HG03103 (cell line): ENCODE results near the gene FGF14.
"Not testable (repeated sequence)": the region's sequence is repeated elsewhere in the genome, so short reads cannot be mapped to it uniquely, and the experiment has no call there.

ENCODE experiments used
- ATAC-seq: cut with Tn5 transposase; IDR thresholded peaks from one replicate; pipeline ENCODE4 v1.9.1; 2021; ENCODE audit warnings: low read depth; ENCODE audit not compliant: unreplicated experiment

Gene FGF14

GRCh38 chr13:102068323-102068722, 333.5 kb downstream of the FGF14 start:
- not testable (repeated sequence) for ATAC-seq

- no peak for ATAC-seq
Measured at GRCh38 chr13:102055090-102055779, 346.6 kb downstream of the FGF14 start.

- ATAC-seq: no peak
Measured at GRCh38 chr13:102049853-102050252, 352.0 kb downstream of the FGF14 start.

DNA sequence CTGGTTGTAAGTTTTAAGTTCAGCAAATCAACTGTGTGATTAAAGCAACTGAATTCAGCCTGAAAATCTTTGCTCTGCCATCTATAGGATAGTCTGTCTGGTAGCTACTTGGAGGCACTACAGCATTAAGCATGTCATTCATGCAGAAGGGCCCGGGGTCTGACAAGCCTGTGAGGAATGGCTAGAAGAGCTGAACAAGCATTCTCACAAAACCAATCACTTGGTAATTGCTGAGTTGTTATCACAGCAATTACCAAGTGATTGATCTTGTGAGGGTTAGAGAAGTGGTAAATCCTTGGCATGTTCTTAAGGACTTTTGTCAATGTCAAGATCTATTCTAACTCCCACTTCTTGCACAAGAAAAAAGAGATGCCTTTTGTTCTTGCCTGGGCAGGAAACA, 356.1 kb downstream of the FGF14 start:
- ATAC-seq: no peak

- no peak for ATAC-seq
Measured at GRCh38 chr13:102042746-102043145, 359.1 kb downstream of the FGF14 start.

DNA sequence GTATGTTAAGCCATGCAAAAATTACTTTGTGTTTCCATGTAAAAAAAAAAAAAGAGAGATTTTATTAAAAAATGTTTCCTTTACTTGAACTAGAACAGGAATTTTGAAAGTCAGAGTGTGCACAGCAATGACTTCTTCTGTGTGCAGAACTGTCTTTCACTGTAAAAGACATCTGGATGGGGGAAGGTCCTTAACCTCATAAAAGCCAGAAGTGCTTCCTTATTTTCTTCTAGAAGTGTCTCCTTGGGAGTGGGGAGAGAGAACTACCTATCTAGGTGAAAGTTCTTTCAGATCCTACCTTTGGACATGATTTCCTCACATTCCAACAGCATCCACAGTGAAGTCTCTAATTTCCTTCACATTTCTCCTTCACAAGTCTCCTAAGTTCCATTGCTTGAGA, 360.3 kb downstream of the FGF14 start:
- ATAC-seq: no peak

- no peak for ATAC-seq
Measured at GRCh38 chr13:102040812-102041211, 361.0 kb downstream of the FGF14 start.

GRCh38 chr13:102039264-102039663, 362.6 kb downstream of the FGF14 start:
- no peak for ATAC-seq

DNA sequence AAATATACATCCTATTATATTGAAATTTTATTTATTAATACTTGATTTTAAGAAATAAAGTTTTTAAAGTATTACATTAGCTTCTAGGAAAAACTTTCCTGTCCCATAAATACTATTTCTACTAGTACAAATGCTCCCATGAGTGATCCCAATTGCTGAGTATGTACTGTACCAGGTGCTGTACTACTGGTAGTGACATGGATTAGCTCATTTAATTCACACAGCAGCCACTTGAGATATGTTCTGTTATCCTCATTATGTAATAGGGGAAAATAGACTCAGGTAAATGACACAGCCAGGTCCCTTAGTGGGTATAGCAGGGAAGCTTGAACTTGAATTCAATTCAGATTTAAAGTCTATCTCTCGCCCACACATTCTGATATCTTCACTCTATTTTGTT, 363.1 kb downstream of the FGF14 start:
- no peak for ATAC-seq

DNA sequence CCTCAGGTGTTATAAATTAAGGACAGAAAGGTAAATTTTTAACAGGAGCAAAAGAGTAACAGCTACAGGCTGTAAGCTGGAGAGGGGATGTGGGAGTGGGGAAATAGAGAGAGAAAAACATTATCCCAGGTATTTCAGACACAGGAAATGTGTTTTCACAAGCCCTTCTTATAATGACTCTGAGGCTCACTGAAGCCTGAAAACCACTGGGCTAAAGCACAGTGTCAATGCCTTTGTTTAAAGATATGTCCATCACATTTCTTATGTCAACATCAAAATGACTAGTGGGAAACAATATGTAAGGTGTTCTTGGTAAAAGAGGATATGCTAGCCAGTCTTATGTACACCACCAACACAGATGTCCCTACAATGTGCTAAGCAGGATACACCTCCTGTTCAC, 365.9 kb downstream of the FGF14 start:
- no peak for ATAC-seq

GRCh38 chr13:102033857-102034331, 368.0 kb downstream of the FGF14 start:
- no peak for ATAC-seq

DNA sequence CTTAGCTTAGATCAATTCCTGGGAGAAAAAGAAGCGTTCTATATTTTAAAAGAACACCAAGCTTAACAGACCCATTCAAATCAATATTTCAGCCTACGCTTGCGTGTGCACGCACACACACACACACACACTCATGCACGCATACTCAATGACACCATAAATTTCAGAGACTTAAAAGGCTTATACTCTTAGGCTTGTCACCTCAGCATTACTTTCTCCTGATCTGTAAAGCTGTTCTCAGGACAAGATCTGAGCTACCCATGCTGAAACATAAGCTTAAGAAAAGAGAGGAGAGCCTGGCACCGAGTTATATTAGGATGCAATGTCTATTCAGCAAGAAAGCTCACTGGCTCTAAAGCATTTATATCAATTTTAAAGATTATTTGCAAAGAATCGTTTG, 368.5 kb downstream of the FGF14 start:
- ATAC-seq: no peak

- no peak for ATAC-seq
Measured at GRCh38 chr13:102028868-102029267, 373.0 kb downstream of the FGF14 start.

GRCh38 chr13:102028206-102028605, 373.6 kb downstream of the FGF14 start:
- ATAC-seq: no peak

DNA sequence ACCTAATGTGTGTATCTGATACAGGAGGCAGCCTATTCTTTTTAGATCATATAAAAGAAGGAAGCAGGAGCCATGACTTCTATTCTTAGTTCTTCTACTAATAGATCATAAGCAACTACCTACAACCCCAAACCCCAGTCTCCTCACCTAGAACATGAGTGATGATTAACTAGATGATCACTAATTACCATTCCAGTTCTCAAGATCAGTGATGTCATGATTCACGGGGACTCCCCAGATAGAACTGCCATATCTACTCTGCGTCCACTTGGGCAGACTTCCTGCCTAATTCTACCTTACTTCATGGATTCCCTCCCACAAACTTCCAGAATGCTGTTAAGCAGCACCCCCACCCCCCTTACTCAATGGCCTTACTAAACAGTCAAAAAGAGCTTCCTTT, 380.1 kb downstream of the FGF14 start:
- ATAC-seq: no peak

DNA sequence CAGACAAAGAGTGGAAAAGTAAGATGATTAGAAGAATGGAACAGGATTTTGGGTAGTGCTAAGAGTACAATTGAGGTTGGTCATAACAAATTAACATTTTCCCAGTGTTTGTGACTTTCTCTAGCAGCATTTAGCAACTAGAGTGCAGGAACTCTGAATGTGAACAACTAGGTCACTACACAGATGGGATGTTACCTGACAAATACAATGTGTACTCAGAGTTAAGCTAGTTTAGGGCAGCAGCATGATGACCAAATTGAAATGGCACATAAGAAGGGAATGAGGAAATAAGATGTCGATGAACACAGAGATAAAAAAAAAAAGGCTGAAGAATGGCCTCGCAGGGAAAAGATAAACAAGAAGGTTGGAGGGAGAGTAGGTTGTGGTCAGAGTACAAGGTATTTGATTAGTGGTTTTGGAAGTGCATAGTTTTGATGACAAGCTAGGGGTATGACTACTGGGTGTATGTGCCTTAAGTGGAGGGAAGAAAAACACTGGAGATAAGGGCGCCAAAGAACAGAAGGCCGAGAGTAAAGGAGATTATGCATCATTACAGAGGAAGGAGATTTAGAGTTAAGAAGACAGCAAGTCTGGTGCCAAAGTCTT, 381.1 kb downstream of the FGF14 start:
- no peak for ATAC-seq

DNA sequence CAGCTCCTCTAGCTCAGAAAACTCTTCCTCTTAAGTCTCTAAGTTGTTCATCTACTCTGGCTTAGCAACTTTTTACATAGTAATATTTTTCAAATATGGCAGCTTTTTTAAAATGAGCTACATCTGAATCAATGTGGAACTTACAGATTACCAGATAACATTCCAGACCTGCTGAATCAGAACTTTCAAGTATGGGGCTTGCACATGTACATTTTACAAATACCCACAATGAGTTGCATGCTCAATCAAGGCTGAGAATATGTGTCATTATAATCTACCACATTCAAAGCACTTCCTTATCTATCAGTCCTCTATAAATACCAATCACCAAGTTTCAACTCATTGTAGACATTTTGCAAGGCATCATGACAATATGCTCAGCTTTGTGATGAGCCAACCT, 383.1 kb downstream of the FGF14 start:
- ATAC-seq: no peak

DNA sequence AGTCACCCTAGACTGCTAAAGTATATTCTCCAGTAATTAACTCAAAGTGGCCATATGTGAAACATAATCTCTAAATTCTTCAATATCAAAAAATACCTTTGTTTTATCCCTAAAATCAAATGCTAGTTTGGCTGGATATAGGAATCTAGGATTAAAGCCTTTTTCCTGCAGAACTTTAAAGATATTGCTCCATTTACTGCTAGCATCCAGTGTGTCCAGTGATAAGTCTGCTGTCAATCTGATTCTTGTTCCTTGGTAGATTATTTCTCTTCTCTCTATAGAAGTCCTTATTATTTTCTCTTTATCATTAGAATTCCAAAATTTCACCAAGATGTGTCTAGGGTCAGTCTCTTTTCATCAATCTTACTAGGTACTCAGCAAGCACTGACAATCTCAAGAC, 384.6 kb downstream of the FGF14 start:
- ATAC-seq: no peak

GRCh38 chr13:102012299-102013293, 389.3 kb downstream of the FGF14 start:
- ATAC-seq: no peak

- ATAC-seq: not testable (repeated sequence)
Measured at GRCh38 chr13:102011455-102011854, 390.4 kb downstream of the FGF14 start.
